Sigmoid colon (tissue), 7 donors: ENCODE measurements around the gene SOS1. TPM values are rescaled to one million over a fixed set of nuclear protein-coding genes. Genes with fewer than 3 reads are reported as not detected.

ENCODE experiments used
- DNase-seq: peaks from one replicate; pipeline ENCODE4 v3.0.0-alpha.2; 2019
- H3K27ac ChIP-seq, 4 donors: fragments of 200-600 bp; sonication (generic); one replicate each; pipeline ENCODE4 v1.5.1; 2016 to 2019; ENCODE audit warnings: mild to moderate bottlenecking in 1 of 4
- H3K27me3 ChIP-seq, 3 donors: fragments of 200-600 bp; sonication (generic); one replicate each; pipeline ENCODE4 v1.5.1; 2019; ENCODE audit warnings: mild to moderate bottlenecking in 1 of 3
- H3K36me3 ChIP-seq, 4 donors: fragments of 200-600 bp; sonication (generic); one replicate each; pipeline ENCODE4 v1.5.1; 2016 to 2019
- H3K4me1 ChIP-seq, 4 donors: fragments of 200-600 bp; sonication (generic); one replicate each; pipeline ENCODE4 v1.5.1; 2017 to 2019
- H3K4me3 ChIP-seq, 4 donors: fragments of 200-600 bp; sonication (generic); one replicate each; pipeline ENCODE4 v1.5.1; 2017 to 2019; ENCODE audit warnings: mild to moderate bottlenecking in 2 of 4, moderate library complexity in 1 of 4
- H3K9me3 ChIP-seq, 4 donors: fragments of 200-600 bp in 3 of 4; sonication (generic) in 3 of 4; one replicate each; pipeline versions ENCODE4 v1.5.1 to v1.6.1; 2013 to 2019
- CTCF ChIP-seq, 4 experiments: fragments of 450-650 bp in 3 of 4; fragments of 200-600 bp in 1 of 4; IDR thresholded peaks; one replicate each; pipeline ENCODE4 v1.5.1; 2016 to 2019; ENCODE audit warnings: antibody characterized with exemption in 4 of 4, mild to moderate bottlenecking in 3 of 4, moderate library complexity in 2 of 4
- EP300 ChIP-seq, 4 donors: sonication (generic); formaldehyde crosslinking; IDR thresholded peaks; one replicate each; pipeline ENCODE4 v1.6.1; 2017; ENCODE audit warnings: antibody characterized with exemption in 4 of 4
- POLR2A ChIP-seq, 2 donors: fragments of 450-650 bp; IDR thresholded peaks; one replicate each; pipeline ENCODE4 v1.6.1; 2016; ENCODE audit warnings: antibody characterized with exemption in 2 of 2, mild to moderate bottlenecking in 2 of 2, moderate library complexity in 2 of 2
- POLR2AphosphoS5 ChIP-seq, 4 donors: sonication (generic); formaldehyde crosslinking; IDR thresholded peaks; one replicate each; pipeline ENCODE4 v1.6.1; 2017; ENCODE audit warnings: antibody characterized with exemption in 4 of 4
- WGBS, 2 donors: extraction: QIAGEN DNeasy Blood & Tissue Kit; methylation state at CpG; one replicate each; pipeline ENCODE4 v1.1.7; 2013; 5-methylcytosine and 5-hydroxymethylcytosine counted together
- intact Hi-C: fragments of 100-400 bp; cut with DNase I; formaldehyde crosslinking; loops from one replicate; pipeline ENCODE4 v1.15.1; 2023
- polyA plus RNA-seq, 3 donors: library from polyadenylated mRNA; stranded (reverse); fragments of 200-250 nt; gene quantifications; one replicate each; pipeline ENCODE4 v1.2.3, GENCODE V29; 2013
- total RNA-seq, 4 donors: library from RNA; depleted of rRNA; stranded (reverse); fragments of >200 nt; gene quantifications; one replicate each; pipeline ENCODE4 v1.1.0, GENCODE V29; 2016
- donor health status: healthy with polysubstance abuse.
- donor health status: Bipolar disorder and iron deficiency.
- donor health status: healthy.

The SOS1 gene
- total and polyA plus RNA-seq, 7 donors = 5.4 to 72.0 (median 30.8) TPM

GRCh38 chr2:39050109-39050508, 70.7 kb downstream of the SOS1 start:
- WGBS, 2 donors = 98 to 100% methylated on average over 1 of the region's 1 CpG
- TF ChIP-seq POLR2A (IDR thresholded peaks at IDR 0.05) = no peak
- no peak for TF ChIP-seq EP300 (IDR thresholded peaks at IDR 0.05)
- no peak for TF ChIP-seq CTCF (IDR thresholded peaks at IDR 0.05)
- no peak for TF ChIP-seq POLR2AphosphoS5 (IDR thresholded peaks at IDR 0.05)
- Histone ChIP-seq H3K27ac (no peak overlapping the region), H3K4me3 (no peak overlapping the region), H3K4me1 (no peaks in the 10 kb centered on the region), H3K9me3 (no peaks in the 10 kb centered on the region), H3K36me3 (peaks cover 0 to 62% (median 9%) of the 10 kb centered on the region in 4 donors), H3K27me3 (no peaks in the 10 kb centered on the region)
- no peak for DNase-seq
- intact Hi-C loops = no loop called here

- WGBS, 2 donors = 92 to 95% methylated on average over 2 of the region's 2 CpGs
- Histone ChIP-seq H3K9me3 (no peaks in the 10 kb centered on the region), H3K27ac (no peak overlapping the region), H3K4me1 (peaks cover 0 to 2% (median 0%) of the 10 kb centered on the region in 4 donors), H3K4me3 (no peak overlapping the region), H3K27me3 (no peaks in the 10 kb centered on the region), H3K36me3 (peaks cover 0 to 11% (median 0%) of the 10 kb centered on the region in 4 donors)
- intact Hi-C loops = no loop called here
- no peak for DNase-seq
- TF ChIP-seq CTCF (IDR thresholded peaks at IDR 0.05) = no peak
- TF ChIP-seq POLR2AphosphoS5 (IDR thresholded peaks at IDR 0.05) = no peak
- TF ChIP-seq POLR2A (IDR thresholded peaks at IDR 0.05) = no peak
- no peak for TF ChIP-seq EP300 (IDR thresholded peaks at IDR 0.05)
These were observed 81.8 kb downstream of the SOS1 start for GRCh38 chr2:39039072-39039471.

- peaks cover 0 to 32% (median 8%) of the 10 kb centered on the region in 4 donors for H3K36me3 ChIP-seq
- intact Hi-C loops = no loop called here
- DNase-seq = no peak
- no peak overlapping the region for H3K4me3 ChIP-seq
- H3K27me3 ChIP-seq = no peaks in the 10 kb centered on the region
- H3K9me3 ChIP-seq = no peaks in the 10 kb centered on the region
- TF ChIP-seq POLR2AphosphoS5 (IDR thresholded peaks at IDR 0.05) (no peak), POLR2A (IDR thresholded peaks at IDR 0.05) (no peak), EP300 (IDR thresholded peaks at IDR 0.05) (no peak), CTCF (IDR thresholded peaks at IDR 0.05) (no peak)
- peaks cover 0 to 4% (median 0%) of the 10 kb centered on the region in 4 donors for H3K4me1 ChIP-seq
- H3K27ac ChIP-seq = no peak overlapping the region
These were observed 86.9 kb downstream of the SOS1 start for GRCh38 chr2:39033980-39034379.

GRCh38 chr2:39027421-39027820, 93.4 kb downstream of the SOS1 start:
- Histone ChIP-seq H3K36me3 (peaks cover 0 to 27% (median 8%) of the 10 kb centered on the region in 4 donors), H3K27me3 (no peaks in the 10 kb centered on the region), H3K9me3 (no peaks in the 10 kb centered on the region), H3K27ac (no peak overlapping the region), H3K4me1 (peaks cover 0 to 11% (median 0%) of the 10 kb centered on the region in 4 donors), H3K4me3 (no peak overlapping the region)
- TF ChIP-seq POLR2AphosphoS5 (IDR thresholded peaks at IDR 0.05) (no peak), CTCF (IDR thresholded peaks at IDR 0.05) (no peak)
- DNase-seq = no peak
- intact Hi-C loops = no loop called here

- DNase-seq = no peak
- H3K36me3 ChIP-seq = peaks cover 0 to 8% (median 3%) of the 10 kb centered on the region in 4 donors
- H3K27me3 ChIP-seq = no peaks in the 10 kb centered on the region
- H3K9me3 ChIP-seq = no peaks in the 10 kb centered on the region
- intact Hi-C loops = no loop called here
- WGBS, 2 donors = 89 to 92% methylated on average over 4 of the region's 4 CpGs
- no peak overlapping the region for H3K27ac ChIP-seq
- TF ChIP-seq POLR2A (IDR thresholded peaks at IDR 0.05) (no peak), EP300 (IDR thresholded peaks at IDR 0.05) (no peak), CTCF (IDR thresholded peaks at IDR 0.05) (no peak), POLR2AphosphoS5 (IDR thresholded peaks at IDR 0.05) (no peak)
- H3K4me3 ChIP-seq = no peak overlapping the region
- H3K4me1 ChIP-seq = peaks cover 0 to 13% (median 0%) of the 10 kb centered on the region in 4 donors
These were observed 96.0 kb downstream of the SOS1 start for GRCh38 chr2:39024833-39025232.
